HG03520 (cell line): ENCODE results near the gene MTX1.

Experiments
- ATAC-seq: cut with Tn5 transposase; IDR thresholded peaks from one replicate; pipeline ENCODE4 v1.9.1; 2021; ENCODE audit warnings: mild to moderate bottlenecking, moderate library complexity; ENCODE audit not compliant: unreplicated experiment

Gene MTX1

GRCh38 chr1:155173478-155174323 is 34.8 kb upstream of the MTX1 start, which contains the start of gene TRIM46:
Gene TRIM46, plus strand, starts transcription at chr1:155173849. Its CDS starts 118 bp downstream, at chr1:155173967.
- no peak for ATAC-seq

GRCh38 chr1:155174324-155175280 is 33.9 kb upstream of the MTX1 start:
- ATAC-seq, result no peak

- ATAC-seq, result no peak
Observed at GRCh38 chr1:155175281-155175926, 33.1 kb upstream of the MTX1 start.

GRCh38 chr1:155175927-155176371 is 32.5 kb upstream of the MTX1 start:
- no peak for ATAC-seq

- ATAC-seq, result no peak
Observed at GRCh38 chr1:155176544-155177071, 31.9 kb upstream of the MTX1 start.

- ATAC-seq, result no peak
Observed at GRCh38 chr1:155177192-155177917, 31.1 kb upstream of the MTX1 start.

- no peak for ATAC-seq
Observed at GRCh38 chr1:155177918-155178281, 30.6 kb upstream of the MTX1 start.

GRCh38 chr1:155178441-155179111 is 29.9 kb upstream of the MTX1 start:
- ATAC-seq, result no peak

- no peak for ATAC-seq
Observed at GRCh38 chr1:155179112-155180031, 29.1 kb upstream of the MTX1 start.

GRCh38 chr1:155181371-155182051 is 27.0 kb upstream of the MTX1 start:
- no peak for ATAC-seq

GRCh38 chr1:155182052-155182550 is 26.4 kb upstream of the MTX1 start:
- no peak for ATAC-seq

- ATAC-seq, result no peak
Observed at GRCh38 chr1:155183775-155184221, 24.7 kb upstream of the MTX1 start.

- ATAC-seq, result no peak
Observed at GRCh38 chr1:155184351-155184811, 24.1 kb upstream of the MTX1 start.

- ATAC-seq, result peak; percentile 74
Observed at GRCh38 chr1:155184835-155185782, 23.4 kb upstream of the MTX1 start.

- ATAC-seq, result peak; percentile 9
Observed at GRCh38 chr1:155185783-155186066, 22.8 kb upstream of the MTX1 start.

- no peak for ATAC-seq
Observed at GRCh38 chr1:155186067-155186793, 22.3 kb upstream of the MTX1 start.
